ENCODE measurements around the gene WDFY4.

The WDFY4 gene

GRCh38 chr10:48821692-48822091 is 137.0 kb downstream of the WDFY4 start:
- no peak for DNase-seq

- no peak for DNase-seq
These were observed 149.0 kb downstream of the WDFY4 start for GRCh38 chr10:48833674-48834073.

- no peak for DNase-seq
These were observed 149.7 kb downstream of the WDFY4 start for GRCh38 chr10:48834189-48834965.

GRCh38 chr10:48835781-48836180 is 151.1 kb downstream of the WDFY4 start:
- no peak for DNase-seq

GRCh38 chr10:48836605-48837004 is 151.9 kb downstream of the WDFY4 start:
- no peak for DNase-seq

GRCh38 chr10:48838834-48839233 is 154.2 kb downstream of the WDFY4 start:
- DNase-seq: no peak

- no peak for DNase-seq
These were observed 155.4 kb downstream of the WDFY4 start for GRCh38 chr10:48839809-48840679.

GRCh38 chr10:48842231-48842630 is 157.6 kb downstream of the WDFY4 start:
- no peak for DNase-seq

GRCh38 chr10:48843198-48843597 is 158.5 kb downstream of the WDFY4 start:
- DNase-seq: no peak

- no peak for DNase-seq
These were observed 159.9 kb downstream of the WDFY4 start for GRCh38 chr10:48844616-48845015.

GRCh38 chr10:48845512-48845911 is 160.8 kb downstream of the WDFY4 start:
- DNase-seq: no peak

GRCh38 chr10:48847691-48848090 is 163.0 kb downstream of the WDFY4 start:
- no peak for DNase-seq

- no peak for DNase-seq
These were observed 172.2 kb downstream of the WDFY4 start for GRCh38 chr10:48856855-48857254.

GRCh38 chr10:48872234-48872633 is 187.6 kb downstream of the WDFY4 start:
- DNase-seq: no peak

GRCh38 chr10:48878091-48878490 is 193.4 kb downstream of the WDFY4 start:
- DNase-seq: no peak

GRCh38 chr10:48879451-48879850 is 194.8 kb downstream of the WDFY4 start:
- DNase-seq: no peak

- DNase-seq: no peak
These were observed 195.5 kb downstream of the WDFY4 start for GRCh38 chr10:48880016-48880705.

GRCh38 chr10:48881937-48882336 is 197.3 kb downstream of the WDFY4 start:
- no peak for DNase-seq

- no peak for DNase-seq
These were observed 198.2 kb downstream of the WDFY4 start for GRCh38 chr10:48882881-48883280.

- no peak for DNase-seq
These were observed 199.0 kb downstream of the WDFY4 start for GRCh38 chr10:48883701-48884100.

- no peak for DNase-seq
These were observed 199.7 kb downstream of the WDFY4 start for GRCh38 chr10:48884179-48885045.

- DNase-seq: no peak
These were observed 200.7 kb downstream of the WDFY4 start for GRCh38 chr10:48885376-48885775.
